KMS-11 (cell line): Measurements from ENCODE around the gene CADPS2.

Experiments used
- H2AFZ ChIP-seq: fragments of 200-600 bp; sonication (generic); 2 replicates; pipeline ENCODE4 v1.6.1; 2016; ENCODE audit warnings: antibody characterized with exemption, mixed run types, low read depth
- H3K27ac ChIP-seq: fragments of 200-600 bp; sonication (generic); 2 replicates; pipeline ENCODE4 v1.6.1; 2016; ENCODE audit warnings: mild to moderate bottlenecking, mixed run types
- H3K27me3 ChIP-seq: fragments of 200-600 bp; sonication (generic); 2 replicates; pipeline ENCODE4 v1.6.1; 2017; ENCODE audit warnings: mild to moderate bottlenecking, low read depth, mixed run types, moderate library complexity; ENCODE audit not compliant: insufficient read depth
- H3K36me3 ChIP-seq: fragments of 200-600 bp; sonication (generic); 2 replicates; pipeline ENCODE4 v1.6.1; 2017; ENCODE audit warnings: mild to moderate bottlenecking, mixed run types; ENCODE audit not compliant: insufficient read depth
- H3K4me1 ChIP-seq: fragments of 200-600 bp; sonication (generic); 2 replicates; pipeline ENCODE4 v1.6.1; 2016; ENCODE audit warnings: mild to moderate bottlenecking, low read depth, mixed run types; ENCODE audit not compliant: poor library complexity, severe bottlenecking
- H3K4me2 ChIP-seq: fragments of 200-600 bp; sonication (generic); 2 replicates; pipeline ENCODE4 v1.7.0; 2016; ENCODE audit warnings: mild to moderate bottlenecking, mixed run types
- H3K4me3 ChIP-seq: fragments of 200-600 bp; sonication (generic); IDR thresholded peaks from 2 replicates; pipeline ENCODE4 v1.6.1; 2017; ENCODE audit warnings: low read depth, low read length, mixed read lengths; ENCODE audit not compliant: insufficient read depth
- H3K79me2 ChIP-seq: fragments of 200-600 bp; sonication (generic); 2 replicates; pipeline ENCODE4 v1.6.1; 2016; ENCODE audit warnings: low read depth, mixed run types; ENCODE audit not compliant: insufficient read depth
- H3K9ac ChIP-seq: fragments of 200-600 bp; sonication (generic); 2 replicates; pipeline ENCODE4 v1.6.1; 2016; ENCODE audit warnings: mild to moderate bottlenecking, mixed run types
- H4K20me1 ChIP-seq: fragments of 200-600 bp; sonication (generic); 2 replicates; pipeline ENCODE4 v1.6.1; 2016; ENCODE audit warnings: mild to moderate bottlenecking, mixed run types; ENCODE audit not compliant: insufficient read depth
- CTCF ChIP-seq: fragments of 200-600 bp; sonication (generic); conservative IDR thresholded peaks from 2 replicates; pipeline ENCODE4 v1.6.1; 2017; ENCODE audit warnings: low read depth, mild to moderate bottlenecking, antibody characterized with exemption, low read length, moderate library complexity, mixed read lengths

The CADPS2 gene

GRCh38 chr7:122885583-122886356, 490 bp downstream of the CADPS2 start:
- Histone ChIP-seq H4K20me1 (no peaks in the 10 kb centered on the region), H3K27me3 (no peaks in the 10 kb centered on the region), H3K9ac (peak overlapping the region; percentile 83), H3K36me3 (no peaks in the 10 kb centered on the region), H3K4me2 (peak overlapping the region; percentile 90), H3K4me3 (peak overlapping the region; percentile 57), H3K79me2 (no peaks in the 10 kb centered on the region; the same call in 1 of the 2 replicates), H3K27ac (peak overlapping the region; percentile 74), H3K4me1 (peaks cover 47% of the 10 kb centered on the region), H2AFZ (peak overlapping the region; percentile 92)
- TF ChIP-seq CTCF: 0 out of 2 replicates have a peak, but pooled peaks have one; percentile 13

- Histone ChIP-seq H3K27ac (no peak overlapping the region), H3K9ac (no peak overlapping the region), H3K4me3 (no peak overlapping the region), H2AFZ (no peak overlapping the region), H3K4me2 (peak overlapping the region; percentile 90; the same call in 1 of the 2 replicates), H3K36me3 (no peaks in the 10 kb centered on the region), H4K20me1 (no peaks in the 10 kb centered on the region), H3K79me2 (no peaks in the 10 kb centered on the region; the same call in 1 of the 2 replicates), H3K4me1 (peaks cover 52% of the 10 kb centered on the region), H3K27me3 (no peaks in the 10 kb centered on the region)
- no peak for TF ChIP-seq CTCF
These were observed 2.1 kb downstream of the CADPS2 start for GRCh38 chr7:122884186-122884585.

- Histone ChIP-seq H4K20me1 (no peaks in the 10 kb centered on the region), H2AFZ (no peak overlapping the region), H3K27me3 (no peaks in the 10 kb centered on the region), H3K4me3 (no peak overlapping the region), H3K79me2 (no peaks in the 10 kb centered on the region; the same call in 1 of the 2 replicates), H3K4me1 (peaks cover 50% of the 10 kb centered on the region), H3K9ac (no peak overlapping the region), H3K27ac (no peak overlapping the region), H3K36me3 (no peaks in the 10 kb centered on the region), H3K4me2 (no peak overlapping the region)
- TF ChIP-seq CTCF: no peak
These were observed 3.1 kb downstream of the CADPS2 start for GRCh38 chr7:122883049-122883680.

- no peaks in the 10 kb centered on the region for H3K27me3 ChIP-seq
- TF ChIP-seq CTCF: no peak
- peaks cover 43% of the 10 kb centered on the region for H3K4me1 ChIP-seq
- H4K20me1 ChIP-seq: no peaks in the 10 kb centered on the region
- no peaks in the 10 kb centered on the region for H3K36me3 ChIP-seq
- H3K4me2 ChIP-seq: no peak overlapping the region
- H2AFZ ChIP-seq: no peak overlapping the region
- H3K79me2 ChIP-seq: no peaks in the 10 kb centered on the region; the same call in 1 of the 2 replicates
- no peak overlapping the region for H3K27ac ChIP-seq
- H3K4me3 ChIP-seq: no peak overlapping the region
- no peak overlapping the region for H3K9ac ChIP-seq
These were observed 4.9 kb downstream of the CADPS2 start for GRCh38 chr7:122881324-122881723.
